ENCODE results near the gene RBFA. TPM values are rescaled to one million over a fixed set of nuclear protein-coding genes. Genes with fewer than 3 reads are reported as not detected.
"Not testable (repeated sequence)": the region's sequence is repeated elsewhere in the genome, so short reads cannot be mapped to it uniquely, and the experiment has no call there.

Gene RBFA
- total and polyA plus RNA-seq, 7 donors: 9.0 to 39.5 (median 21.5) TPM

GRCh38 chr18:80023173-80023572 lies 11.1 kb upstream of the RBFA start:
- H3K4me3 ChIP-seq: no peak overlapping the region
- 70 to 86% methylated on average over 4 of the region's 4 CpGs for WGBS, 2 donors
- TF ChIP-seq POLR2A (IDR thresholded peaks at IDR 0.05) (no peak), POLR2AphosphoS5 (IDR thresholded peaks at IDR 0.05) (no peak), EP300 (IDR thresholded peaks at IDR 0.05) (no peak)
- intact Hi-C loops (cut with DNase I): no loop called here
- H3K4me1 ChIP-seq: no peaks in the 10 kb centered on the region
- peaks cover 44 to 68% (median 63%) of the 10 kb centered on the region in 4 donors for H3K9me3 ChIP-seq
- H3K36me3 ChIP-seq: no peaks in the 10 kb centered on the region
- no peak overlapping the region for H3K27ac ChIP-seq
- no peak for DNase-seq
- no peaks in the 10 kb centered on the region for H3K27me3 ChIP-seq

GRCh38 chr18:80026363-80026762 lies 7.9 kb upstream of the RBFA start:
- H3K27me3 ChIP-seq: no peaks in the 10 kb centered on the region
- H3K4me1 ChIP-seq: no peaks in the 10 kb centered on the region
- intact Hi-C loops (cut with DNase I): no loop called here
- no peaks in the 10 kb centered on the region for H3K36me3 ChIP-seq
- H3K9me3 ChIP-seq: peaks cover 32 to 48% (median 43%) of the 10 kb centered on the region in 4 donors
- no peak overlapping the region for H3K4me3 ChIP-seq
- 95 to 96% methylated on average over 7 of the region's 7 CpGs for WGBS, 2 donors
- TF ChIP-seq POLR2AphosphoS5 (IDR thresholded peaks at IDR 0.05): no peak
- no peak for TF ChIP-seq EP300 (IDR thresholded peaks at IDR 0.05)
- TF ChIP-seq CTCF (IDR thresholded peaks at IDR 0.05): no peak
- no peak for TF ChIP-seq POLR2A (IDR thresholded peaks at IDR 0.05)
- no peak for DNase-seq
- H3K27ac ChIP-seq: no peak overlapping the region

GRCh38 chr18:80027719-80028118 lies 6.5 kb upstream of the RBFA start:
- H3K27me3 ChIP-seq; H3K4me1 ChIP-seq; H3K36me3 ChIP-seq; intact Hi-C loops (cut with DNase I); DNase-seq; H3K27ac ChIP-seq; H3K4me3 ChIP-seq: not testable (repeated sequence)
- peaks cover 22 to 35% (median 29%) of the 10 kb centered on the region in 4 donors for H3K9me3 ChIP-seq

GRCh38 chr18:80029690-80030089 lies 4.5 kb upstream of the RBFA start:
- H3K4me1 ChIP-seq: peaks cover 0 to 9% (median 3%) of the 10 kb centered on the region in 4 donors
- no peak overlapping the region for H3K27ac ChIP-seq
- no peaks in the 10 kb centered on the region for H3K27me3 ChIP-seq
- no peaks in the 10 kb centered on the region for H3K36me3 ChIP-seq
- no peak for TF ChIP-seq POLR2AphosphoS5 (IDR thresholded peaks at IDR 0.05)
- no peak overlapping the region for H3K4me3 ChIP-seq
- H3K9me3 ChIP-seq: peaks cover 9 to 15% (median 12%) of the 10 kb centered on the region in 4 donors
- intact Hi-C loops (cut with DNase I): no loop called here
- DNase-seq: no peak
- 99 to 100% methylated on average over 1 of the region's 1 CpG for WGBS, 2 donors

- intact Hi-C loops (cut with DNase I): loop anchor here (1.0 to 2.0 kb wide), 3 partner anchors 23 to 75 kb away; partner anchors contain the start of genes ADNP2 and TXNL4A
- 4% methylated on average over 90 of the region's 90 CpGs for WGBS, 2 donors
- DNase-seq: peak; percentile 79
- peak overlapping the region; percentile 44 to 93 (median 78) for H3K4me3 ChIP-seq
- peak overlapping the region; percentile 83 to 91 (median 84) for H3K27ac ChIP-seq
- H3K36me3 ChIP-seq: peaks cover 0 to 13% (median 0%) of the 10 kb centered on the region in 4 donors
- TF ChIP-seq EP300 (IDR thresholded peaks at IDR 0.05) (peak in 1 of 4 donors; percentile 37), POLR2AphosphoS5 (IDR thresholded peaks at IDR 0.05) (peak; percentile 61 to 82 (median 68)), POLR2A (IDR thresholded peaks at IDR 0.05) (peak; percentile 10 to 29), CTCF (IDR thresholded peaks at IDR 0.05) (no peak)
- no peaks in the 10 kb centered on the region for H3K9me3 ChIP-seq
- peaks cover 0 to 21% (median 13%) of the 10 kb centered on the region in 4 donors for H3K4me1 ChIP-seq
- no peaks in the 10 kb centered on the region for H3K27me3 ChIP-seq
Observed at GRCh38 chr18:80033181-80034067, 810 bp upstream of the RBFA start.

GRCh38 chr18:80034852-80035406 lies 695 bp downstream of the RBFA start:
- H3K9me3 ChIP-seq: no peaks in the 10 kb centered on the region
- WGBS, 2 donors: 9 to 13% methylated on average over 8 of the region's 8 CpGs
- no peaks in the 10 kb centered on the region for H3K27me3 ChIP-seq
- H3K4me1 ChIP-seq: peaks cover 0 to 21% (median 13%) of the 10 kb centered on the region in 4 donors
- TF ChIP-seq POLR2A (IDR thresholded peaks at IDR 0.05): no peak
- peak in 1 of 4 experiments; percentile 2 for TF ChIP-seq CTCF (IDR thresholded peaks at IDR 0.05)
- peaks cover 0 to 26% (median 0%) of the 10 kb centered on the region in 4 donors for H3K36me3 ChIP-seq
- peak overlapping the region; percentile 44 to 93 (median 78) for H3K4me3 ChIP-seq
- intact Hi-C loops (cut with DNase I): loop anchor here (2.0 kb wide), 1 partner anchor 74 kb away; the partner anchor contains the start of gene ADNP2
- H3K27ac ChIP-seq: peak overlapping the region; percentile 83 to 91 (median 84)
- DNase-seq: no peak
